ENCODE measurements around the gene MTA1.

The MTA1 gene

GRCh38 chr14:105466531-105467248 lies 47.1 kb downstream of the MTA1 start:
- no peak overlapping the region for H3K27ac ChIP-seq (ENCODE audit: low read length)
- peaks cover 0 to 25% of the 10 kb centered on the region in 2 donors for H3K4me1 ChIP-seq (ENCODE audit: control insufficient read depth in 1 of 2, insufficient read depth in 2 of 2, low read length in 2 of 2)

GRCh38 chr14:105467249-105467941 lies 47.8 kb downstream of the MTA1 start:
- Histone ChIP-seq H3K4me1 (ENCODE audit: control insufficient read depth in 1 of 2, insufficient read depth in 2 of 2, low read length in 2 of 2) (peaks cover 0 to 32% of the 10 kb centered on the region in 2 donors), H3K9me3 (ENCODE audit: control insufficient read depth in 1 of 2, low read length in 2 of 2) (no peaks in the 10 kb centered on the region), H3K27me3 (ENCODE audit: low read depth, low read length) (no peaks in the 10 kb centered on the region), H3K36me3 (ENCODE audit: control insufficient read depth in 1 of 2, insufficient read depth in 2 of 2, low read length in 2 of 2) (peaks cover 0 to 54% of the 10 kb centered on the region in 2 donors), H3K27ac (ENCODE audit: low read length) (no peak overlapping the region), H3K4me3 (ENCODE audit: low read depth in 1 of 2, low read length in 2 of 2) (no peak overlapping the region)

More at GRCh38 chr14:105466531-105467248, 47.1 kb downstream of the MTA1 start:
- Histone ChIP-seq H3K4me3 (ENCODE audit: low read depth in 1 of 2, low read length in 2 of 2) (no peak overlapping the region), H3K9me3 (ENCODE audit: control insufficient read depth in 1 of 2, low read length in 2 of 2) (no peaks in the 10 kb centered on the region), H3K27me3 (ENCODE audit: low read depth, low read length) (no peaks in the 10 kb centered on the region), H3K36me3 (ENCODE audit: control insufficient read depth in 1 of 2, insufficient read depth in 2 of 2, low read length in 2 of 2) (peaks cover 0 to 58% of the 10 kb centered on the region in 2 donors)

- H3K4me3 ChIP-seq (ENCODE audit: low read depth in 1 of 2, low read length in 2 of 2): no peak overlapping the region
- H3K27ac ChIP-seq (ENCODE audit: low read length): no peak overlapping the region
- H3K36me3 ChIP-seq (ENCODE audit: control insufficient read depth in 1 of 2, insufficient read depth in 2 of 2, low read length in 2 of 2): peaks cover 0 to 49% of the 10 kb centered on the region in 2 donors
- H3K4me1 ChIP-seq (ENCODE audit: control insufficient read depth in 1 of 2, insufficient read depth in 2 of 2, low read length in 2 of 2): peaks cover 0 to 38% of the 10 kb centered on the region in 2 donors
- H3K27me3 ChIP-seq (ENCODE audit: low read depth, low read length): no peaks in the 10 kb centered on the region
- no peaks in the 10 kb centered on the region for H3K9me3 ChIP-seq (ENCODE audit: control insufficient read depth in 1 of 2, low read length in 2 of 2)
Observed at GRCh38 chr14:105467942-105468471, 48.4 kb downstream of the MTA1 start.

GRCh38 chr14:105468621-105469241 lies 49.1 kb downstream of the MTA1 start:
- Histone ChIP-seq H3K36me3 (ENCODE audit: control insufficient read depth in 1 of 2, insufficient read depth in 2 of 2, low read length in 2 of 2) (peaks cover 0 to 41% of the 10 kb centered on the region in 2 donors), H3K27ac (ENCODE audit: low read length) (no peak overlapping the region), H3K4me1 (ENCODE audit: control insufficient read depth in 1 of 2, insufficient read depth in 2 of 2, low read length in 2 of 2) (peaks cover 0 to 43% of the 10 kb centered on the region in 2 donors), H3K27me3 (ENCODE audit: low read depth, low read length) (no peaks in the 10 kb centered on the region), H3K4me3 (ENCODE audit: low read depth in 1 of 2, low read length in 2 of 2) (no peak overlapping the region), H3K9me3 (ENCODE audit: control insufficient read depth in 1 of 2, low read length in 2 of 2) (no peaks in the 10 kb centered on the region)

GRCh38 chr14:105469456-105470349 lies 50.1 kb downstream of the MTA1 start:
- H3K4me3 ChIP-seq (ENCODE audit: low read depth in 1 of 2, low read length in 2 of 2): no peak overlapping the region
- H3K27me3 ChIP-seq (ENCODE audit: low read depth, low read length): no peaks in the 10 kb centered on the region
- H3K4me1 ChIP-seq (ENCODE audit: control insufficient read depth in 1 of 2, insufficient read depth in 2 of 2, low read length in 2 of 2): peaks cover 0 to 45% of the 10 kb centered on the region in 2 donors
- H3K27ac ChIP-seq (ENCODE audit: low read length): no peak overlapping the region
- peaks cover 0 to 32% of the 10 kb centered on the region in 2 donors for H3K36me3 ChIP-seq (ENCODE audit: control insufficient read depth in 1 of 2, insufficient read depth in 2 of 2, low read length in 2 of 2)
- H3K9me3 ChIP-seq (ENCODE audit: control insufficient read depth in 1 of 2, low read length in 2 of 2): no peaks in the 10 kb centered on the region

- no peaks in the 10 kb centered on the region for H3K9me3 ChIP-seq (ENCODE audit: control insufficient read depth in 1 of 2, low read length in 2 of 2)
- H3K4me1 ChIP-seq (ENCODE audit: control insufficient read depth in 1 of 2, insufficient read depth in 2 of 2, low read length in 2 of 2): peaks cover 0 to 54% of the 10 kb centered on the region in 2 donors
- H3K36me3 ChIP-seq (ENCODE audit: control insufficient read depth in 1 of 2, insufficient read depth in 2 of 2, low read length in 2 of 2): peaks cover 0 to 24% of the 10 kb centered on the region in 2 donors
- no peak overlapping the region for H3K27ac ChIP-seq (ENCODE audit: low read length)
- H3K27me3 ChIP-seq (ENCODE audit: low read depth, low read length): peaks cover 4% of the 10 kb centered on the region
- no peak overlapping the region for H3K4me3 ChIP-seq (ENCODE audit: low read depth in 1 of 2, low read length in 2 of 2)
Observed at GRCh38 chr14:105470350-105471296, 51.0 kb downstream of the MTA1 start.

DNA sequence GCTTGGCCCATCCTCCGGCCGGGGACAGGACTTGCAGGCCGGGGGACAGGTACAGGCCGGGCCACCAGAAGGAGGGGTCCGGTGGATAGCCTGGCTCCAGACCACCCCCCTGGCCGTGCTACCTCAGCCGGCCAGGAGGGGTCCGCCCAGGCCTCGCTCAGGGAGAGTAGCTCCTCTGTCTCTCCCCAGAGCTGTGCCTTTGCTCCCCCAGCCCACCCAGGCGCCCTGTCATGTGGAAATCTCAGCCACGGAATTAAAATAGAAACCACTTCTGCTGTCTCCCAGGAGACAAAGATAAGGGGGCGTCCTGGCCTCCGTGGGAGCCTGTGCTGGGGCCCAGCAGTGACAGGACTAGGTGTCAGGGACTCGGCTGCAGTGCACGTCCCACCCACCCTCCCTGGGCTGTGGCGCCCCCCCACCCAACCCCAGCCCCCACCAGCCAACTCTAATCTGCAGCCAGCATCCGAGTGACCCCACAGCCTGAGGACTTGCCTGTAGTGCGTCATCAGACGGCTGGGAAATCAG lies 51.7 kb downstream of the MTA1 start:
- Histone ChIP-seq H3K27ac (ENCODE audit: low read length) (no peak overlapping the region), H3K9me3 (ENCODE audit: control insufficient read depth in 1 of 2, low read length in 2 of 2) (no peaks in the 10 kb centered on the region), H3K36me3 (ENCODE audit: control insufficient read depth in 1 of 2, insufficient read depth in 2 of 2, low read length in 2 of 2) (peaks cover 0 to 18% of the 10 kb centered on the region in 2 donors), H3K4me1 (ENCODE audit: control insufficient read depth in 1 of 2, insufficient read depth in 2 of 2, low read length in 2 of 2) (peaks cover 0 to 59% of the 10 kb centered on the region in 2 donors), H3K27me3 (ENCODE audit: low read depth, low read length) (peaks cover 12% of the 10 kb centered on the region), H3K4me3 (ENCODE audit: low read depth in 1 of 2, low read length in 2 of 2) (no peak overlapping the region)

GRCh38 chr14:105471823-105472485 lies 52.3 kb downstream of the MTA1 start:
- Histone ChIP-seq H3K27me3 (ENCODE audit: low read depth, low read length) (peaks cover 18% of the 10 kb centered on the region), H3K9me3 (ENCODE audit: control insufficient read depth in 1 of 2, low read length in 2 of 2) (no peaks in the 10 kb centered on the region), H3K27ac (ENCODE audit: low read length) (no peak overlapping the region), H3K36me3 (ENCODE audit: control insufficient read depth in 1 of 2, insufficient read depth in 2 of 2, low read length in 2 of 2) (peaks cover 0 to 13% of the 10 kb centered on the region in 2 donors), H3K4me3 (ENCODE audit: low read depth in 1 of 2, low read length in 2 of 2) (no peak overlapping the region), H3K4me1 (ENCODE audit: control insufficient read depth in 1 of 2, insufficient read depth in 2 of 2, low read length in 2 of 2) (peaks cover 0 to 65% of the 10 kb centered on the region in 2 donors)

- Histone ChIP-seq H3K4me3 (ENCODE audit: low read depth in 1 of 2, low read length in 2 of 2) (no peak overlapping the region), H3K27ac (ENCODE audit: low read length) (no peak overlapping the region), H3K4me1 (ENCODE audit: control insufficient read depth in 1 of 2, insufficient read depth in 2 of 2, low read length in 2 of 2) (peaks cover 0 to 71% of the 10 kb centered on the region in 2 donors), H3K27me3 (ENCODE audit: low read depth, low read length) (peaks cover 21% of the 10 kb centered on the region), H3K9me3 (ENCODE audit: control insufficient read depth in 1 of 2, low read length in 2 of 2) (no peaks in the 10 kb centered on the region), H3K36me3 (ENCODE audit: control insufficient read depth in 1 of 2, insufficient read depth in 2 of 2, low read length in 2 of 2) (peaks cover 0 to 10% of the 10 kb centered on the region in 2 donors)
Observed at GRCh38 chr14:105472486-105472991, 52.9 kb downstream of the MTA1 start.

Data from muscle layer of duodenum (tissue), 2 donors.